Fibroblast of lung (primary cell): ENCODE results near the gene GNPAT.

ENCODE experiments used
- CTCF ChIP-seq, 2 donors: IDR thresholded peaks in 1 of 2; conservative IDR thresholded peaks in 1 of 2; 1 replicate in 1 of 2; 2 replicates in 1 of 2; pipeline ENCODE4 v1.5.1; 2011 to 2012; ENCODE audit warnings: low read length in 2 of 2, control low read depth in 1 of 2, inconsistent platforms in 1 of 2, low read depth in 1 of 2, mild to moderate bottlenecking in 1 of 2
- EZH2 ChIP-seq: IDR thresholded peaks from 2 replicates; pipeline ENCODE4 v1.5.1; 2012; ENCODE audit warnings: low read length, control low read depth, mild to moderate bottlenecking; ENCODE audit errors: missing control alignments

- TF ChIP-seq CTCF (conservative IDR thresholded peaks at IDR 0.05 in 1 of 2, IDR thresholded peaks at IDR 0.05 in 1 of 2; ENCODE audit: low read depth in 1 of 2, low read length in 2 of 2) (no peak), EZH2 (no peak)
Measured at GRCh38 chr1:231231511-231231910, 9.5 kb upstream of the GNPAT start.
